Panc1 (cell line): ENCODE measurements around the gene MSRB3. TPM values are rescaled to one million over a fixed set of nuclear protein-coding genes. Genes with fewer than 3 reads are reported as not detected.

Source experiments
- ATAC-seq: fragments of 200-7000 bp; cut with Tn5 transposase; 2 replicates; pipeline ENCODE4 v1.9.1; 2020; ENCODE audit warnings: mild to moderate bottlenecking, moderate library complexity
- BruUV-seq: library from RNA; stranded (reverse); fragments of 400-500 nt; replicated peaks from 2 replicates; lab custom pipeline; 2021; lab: Mats Ljungman, UMichigan
- CTCF ChIA-PET: fragments of 300-600 bp; sonication (Branson Sonifier 250); formaldehyde crosslinking; loops from one replicate; lab custom pipeline; 2022; ENCODE audit warnings: antibody characterized with exemption; lab: Charles Lee
- POLR2A ChIA-PET: fragments of 300-600 bp; sonication (Branson Sonifier 250); formaldehyde crosslinking; loops from one replicate; lab custom pipeline; 2022; ENCODE audit warnings: antibody characterized with exemption; lab: Charles Lee
- DNase-seq: peaks from one replicate; pipeline ENCODE4 v3.0.0-alpha.2; 2010; ENCODE audit warnings: low read depth, low spot score
- H3K27ac ChIP-seq: 2 replicates; pipeline ENCODE4 v1.5.1; 2011; ENCODE audit warnings: mild to moderate bottlenecking, low read length, inconsistent platforms
- H3K27me3 ChIP-seq: fragments of 200-500 bp; sonication (Bioruptor generic); 2 replicates; pipeline ENCODE4 v1.6.0; 2014; ENCODE audit warnings: low read length, inconsistent platforms; ENCODE audit not compliant: control insufficient read depth, insufficient read depth
- H3K36me3 ChIP-seq: fragments of 200-500 bp; sonication (Bioruptor generic); 2 replicates; pipeline ENCODE4 v1.5.1; 2014; ENCODE audit warnings: inconsistent platforms, mild to moderate bottlenecking, low read length, moderate library complexity; ENCODE audit not compliant: control insufficient read depth, insufficient read depth
- H3K4me1 ChIP-seq: 2 replicates; pipeline ENCODE4 v1.5.1; 2011; ENCODE audit warnings: inconsistent platforms, mild to moderate bottlenecking, low read length, moderate library complexity; ENCODE audit not compliant: control insufficient read depth, insufficient read depth
- H3K4me3 ChIP-seq, 2 experiments: 2 replicates each; pipeline ENCODE4 v1.5.1; 2011 to 2012; ENCODE audit warnings: low read depth in 2 of 2, low read length in 2 of 2, mild to moderate bottlenecking in 2 of 2, inconsistent platforms in 1 of 2, moderate library complexity in 1 of 2
- H3K9me3 ChIP-seq: fragments of 200-500 bp; sonication (Bioruptor generic); 2 replicates; pipeline ENCODE4 v1.5.1; 2014; ENCODE audit warnings: low read depth, mild to moderate bottlenecking, inconsistent platforms, low read length, moderate library complexity; ENCODE audit not compliant: control insufficient read depth, insufficient read depth
- POLR2AphosphoS5 ChIP-seq: IDR thresholded peaks from 2 replicates; pipeline ENCODE4 v1.6.1; 2012; ENCODE audit warnings: mild to moderate bottlenecking, low read depth, low read length, moderate library complexity
- SIN3A ChIP-seq: IDR thresholded peaks from 2 replicates; pipeline ENCODE4 v1.6.1; 2012; ENCODE audit warnings: low read depth, mild to moderate bottlenecking, low read length, moderate library complexity, borderline replicate concordance; ENCODE audit not compliant: insufficient read depth
- TCF7L2 ChIP-seq: IDR thresholded peaks from 2 replicates; pipeline ENCODE4 v1.6.1; 2011; ENCODE audit warnings: mild to moderate bottlenecking, low read depth, low read length, inconsistent platforms
- in situ Hi-C: cut with HindIII; loops from 2 replicates; pipeline ENCODE4 v1.10.0; 2016; ENCODE audit warnings: low sequenced_read_pairs, low pct_unique_long_range_greater_than_20kb
- intact Hi-C: fragments of 100-400 bp; cut with micrococcal nuclease; formaldehyde crosslinking; loops from one replicate; pipeline ENCODE4 v1.10.0; 2022; ENCODE audit not compliant: unreplicated experiment
- total RNA-seq: library from RNA; stranded (reverse); gene quantifications from one replicate; pipeline ENCODE4 v1.2.1, GENCODE V29; 2021; ENCODE audit not compliant: unreplicated experiment
- TF ChIP-seq, protein P1 (sequence below): fragments of 450-650 bp; IDR thresholded peaks from 2 replicates; pipeline ENCODE4 v1.5.1; 2017; ENCODE audit warnings: mild to moderate bottlenecking
- TF ChIP-seq, protein P2 (sequence below), 2 experiments: IDR thresholded peaks; 2 replicates each; pipeline ENCODE4 v1.6.1; 2011 to 2012; ENCODE audit warnings: low read depth in 2 of 2, control low read depth in 1 of 2, low read length in 1 of 2, mild to moderate bottlenecking in 1 of 2, moderate library complexity in 1 of 2; ENCODE audit not compliant: insufficient read depth in 1 of 2

MSRB3 gene
- total RNA-seq, 1 experiment from 2014 or later: 89.7 TPM

DNA sequence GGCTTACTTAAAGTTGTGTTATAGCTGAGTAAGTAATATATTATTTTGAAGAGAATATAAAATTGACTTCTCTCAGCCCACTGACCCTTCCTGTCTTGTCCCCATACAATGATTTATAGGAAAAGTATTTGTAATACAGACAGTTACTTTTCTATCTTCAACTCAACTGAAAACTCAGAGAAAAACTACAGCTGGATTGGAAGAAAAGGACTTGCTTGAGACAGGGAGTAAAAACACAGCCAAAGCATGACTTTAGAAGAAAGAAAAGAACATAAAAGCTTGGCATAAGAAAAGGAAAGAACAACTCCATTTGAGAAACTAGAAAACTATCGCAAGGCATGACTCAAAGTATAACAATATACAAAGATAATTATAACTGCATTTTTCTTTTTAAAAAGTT lies 57.5 kb downstream of the MSRB3 start:
- Histone ChIP-seq H3K4me1 (peaks cover 11% of the 10 kb centered on the region), H3K36me3 (peaks cover 5% of the 10 kb centered on the region), H3K4me3 (no peak overlapping the region), H3K9me3 (no peaks in the 10 kb centered on the region), H3K27ac (no peak overlapping the region), H3K27me3 (no peaks in the 10 kb centered on the region)
- ChIA-PET POLR2A (no interaction called here), CTCF (no interaction called here)
- intact Hi-C loops (no loop called here), in situ Hi-C loops (no loop called here)
- BruUV-seq: no TSS peak
- DNase-seq (no peak), ATAC-seq (no peak)
- TF ChIP-seq SIN3A (no peak), TCF7L2 (no peak), POLR2AphosphoS5 (no peak)
- TF ChIP-seq, protein P1, sequence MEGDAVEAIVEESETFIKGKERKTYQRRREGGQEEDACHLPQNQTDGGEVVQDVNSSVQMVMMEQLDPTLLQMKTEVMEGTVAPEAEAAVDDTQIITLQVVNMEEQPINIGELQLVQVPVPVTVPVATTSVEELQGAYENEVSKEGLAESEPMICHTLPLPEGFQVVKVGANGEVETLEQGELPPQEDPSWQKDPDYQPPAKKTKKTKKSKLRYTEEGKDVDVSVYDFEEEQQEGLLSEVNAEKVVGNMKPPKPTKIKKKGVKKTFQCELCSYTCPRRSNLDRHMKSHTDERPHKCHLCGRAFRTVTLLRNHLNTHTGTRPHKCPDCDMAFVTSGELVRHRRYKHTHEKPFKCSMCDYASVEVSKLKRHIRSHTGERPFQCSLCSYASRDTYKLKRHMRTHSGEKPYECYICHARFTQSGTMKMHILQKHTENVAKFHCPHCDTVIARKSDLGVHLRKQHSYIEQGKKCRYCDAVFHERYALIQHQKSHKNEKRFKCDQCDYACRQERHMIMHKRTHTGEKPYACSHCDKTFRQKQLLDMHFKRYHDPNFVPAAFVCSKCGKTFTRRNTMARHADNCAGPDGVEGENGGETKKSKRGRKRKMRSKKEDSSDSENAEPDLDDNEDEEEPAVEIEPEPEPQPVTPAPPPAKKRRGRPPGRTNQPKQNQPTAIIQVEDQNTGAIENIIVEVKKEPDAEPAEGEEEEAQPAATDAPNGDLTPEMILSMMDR: no peak
- TF ChIP-seq, protein P2, sequence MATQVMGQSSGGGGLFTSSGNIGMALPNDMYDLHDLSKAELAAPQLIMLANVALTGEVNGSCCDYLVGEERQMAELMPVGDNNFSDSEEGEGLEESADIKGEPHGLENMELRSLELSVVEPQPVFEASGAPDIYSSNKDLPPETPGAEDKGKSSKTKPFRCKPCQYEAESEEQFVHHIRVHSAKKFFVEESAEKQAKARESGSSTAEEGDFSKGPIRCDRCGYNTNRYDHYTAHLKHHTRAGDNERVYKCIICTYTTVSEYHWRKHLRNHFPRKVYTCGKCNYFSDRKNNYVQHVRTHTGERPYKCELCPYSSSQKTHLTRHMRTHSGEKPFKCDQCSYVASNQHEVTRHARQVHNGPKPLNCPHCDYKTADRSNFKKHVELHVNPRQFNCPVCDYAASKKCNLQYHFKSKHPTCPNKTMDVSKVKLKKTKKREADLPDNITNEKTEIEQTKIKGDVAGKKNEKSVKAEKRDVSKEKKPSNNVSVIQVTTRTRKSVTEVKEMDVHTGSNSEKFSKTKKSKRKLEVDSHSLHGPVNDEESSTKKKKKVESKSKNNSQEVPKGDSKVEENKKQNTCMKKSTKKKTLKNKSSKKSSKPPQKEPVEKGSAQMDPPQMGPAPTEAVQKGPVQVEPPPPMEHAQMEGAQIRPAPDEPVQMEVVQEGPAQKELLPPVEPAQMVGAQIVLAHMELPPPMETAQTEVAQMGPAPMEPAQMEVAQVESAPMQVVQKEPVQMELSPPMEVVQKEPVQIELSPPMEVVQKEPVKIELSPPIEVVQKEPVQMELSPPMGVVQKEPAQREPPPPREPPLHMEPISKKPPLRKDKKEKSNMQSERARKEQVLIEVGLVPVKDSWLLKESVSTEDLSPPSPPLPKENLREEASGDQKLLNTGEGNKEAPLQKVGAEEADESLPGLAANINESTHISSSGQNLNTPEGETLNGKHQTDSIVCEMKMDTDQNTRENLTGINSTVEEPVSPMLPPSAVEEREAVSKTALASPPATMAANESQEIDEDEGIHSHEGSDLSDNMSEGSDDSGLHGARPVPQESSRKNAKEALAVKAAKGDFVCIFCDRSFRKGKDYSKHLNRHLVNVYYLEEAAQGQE (IDR thresholded peaks at IDR 0.05; ENCODE audit: insufficient read depth in 1 of 2, low read depth in 2 of 2, low read length in 1 of 2): no peak

DNA sequence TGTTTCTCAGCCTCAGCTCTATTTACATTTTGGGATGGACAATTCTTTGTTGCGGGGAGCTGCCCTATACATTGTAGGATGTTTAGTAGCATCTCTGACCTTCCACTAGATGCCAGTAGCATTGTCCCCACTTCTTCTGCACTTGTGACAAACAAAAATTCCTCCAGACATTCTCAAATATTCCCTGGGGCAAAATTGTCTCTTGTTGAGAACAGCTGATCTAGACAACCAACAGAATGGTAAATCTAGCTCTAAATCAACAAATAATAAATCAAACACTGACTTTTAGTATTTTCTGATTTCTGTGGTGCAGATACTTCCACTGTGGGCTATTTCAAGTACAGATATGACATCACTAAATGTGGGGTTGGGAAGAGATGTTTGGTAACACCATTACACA lies 60.7 kb downstream of the MSRB3 start:
- peaks cover 5% of the 10 kb centered on the region for H3K36me3 ChIP-seq
- H3K4me3 ChIP-seq: no peak overlapping the region
- no TSS peak for BruUV-seq
- no peaks in the 10 kb centered on the region for H3K27me3 ChIP-seq
- H3K9me3 ChIP-seq: no peaks in the 10 kb centered on the region
- no peak for DNase-seq
- no peak for ATAC-seq
- TF ChIP-seq, protein P1: peak; percentile 17; the same call in 1 of the 2 replicates
- TF ChIP-seq, protein P2 (IDR thresholded peaks at IDR 0.05; ENCODE audit: insufficient read depth in 1 of 2, low read depth in 2 of 2, low read length in 1 of 2): no peak
- in situ Hi-C loops (no loop called here), intact Hi-C loops (no loop called here)
- POLR2A ChIA-PET: no interaction called here
- no peak overlapping the region for H3K27ac ChIP-seq
- H3K4me1 ChIP-seq: peaks cover 11% of the 10 kb centered on the region
- CTCF ChIA-PET: no interaction called here
